Stomach (tissue), 4 donors: ENCODE measurements around the gene NIPAL1.

Experiments used
- CTCF ChIP-seq, 7 experiments: fragments of 450-650 bp in 4 of 7; fragments of 200-600 bp in 3 of 7; sonication (generic) in 3 of 7; IDR thresholded peaks; one replicate each; pipeline ENCODE4 v1.5.1; 2016 to 2019; ENCODE audit warnings: antibody characterized with exemption in 7 of 7, control low read depth in 2 of 7, mild to moderate bottlenecking in 1 of 7
- EP300 ChIP-seq: sonication (generic); formaldehyde crosslinking; IDR thresholded peaks from one replicate; pipeline ENCODE4 v1.6.1; 2017; ENCODE audit warnings: antibody characterized with exemption
- POLR2A ChIP-seq, 4 donors: fragments of 450-650 bp; IDR thresholded peaks; one replicate each; pipeline ENCODE4 v1.6.1; 2016; ENCODE audit warnings: antibody characterized with exemption in 4 of 4, control low read depth in 2 of 4, mild to moderate bottlenecking in 1 of 4, moderate library complexity in 1 of 4
- POLR2AphosphoS5 ChIP-seq, 3 donors: sonication (generic); formaldehyde crosslinking; IDR thresholded peaks; one replicate each; pipeline ENCODE4 v1.6.1; 2016; ENCODE audit warnings: antibody characterized with exemption in 3 of 3

GRCh38 chr4:48015216-48015615 is 1.4 kb upstream of the NIPAL1 start:
- TF ChIP-seq CTCF (IDR thresholded peaks at IDR 0.05) (no peak), POLR2AphosphoS5 (IDR thresholded peaks at IDR 0.05) (no peak), POLR2A (IDR thresholded peaks at IDR 0.05) (no peak), EP300 (no peak)
